A549 treated with AZD9567 at 1 μM for 4 hours (cell line): Measurements from ENCODE around the gene KITLG. TPM values are rescaled to one million over a fixed set of nuclear protein-coding genes. Genes with fewer than 3 reads are reported as not detected.

Experiments used
- total RNA-seq: library from RNA; stranded (reverse); fragments of 200-300 nt; extraction: Qiagen RNA extraction; gene quantifications from 5 replicates; pipeline ENCODE4 v1.2.3, GENCODE V29; 2022; ENCODE audit not compliant: insufficient read depth

Gene KITLG, protein sequence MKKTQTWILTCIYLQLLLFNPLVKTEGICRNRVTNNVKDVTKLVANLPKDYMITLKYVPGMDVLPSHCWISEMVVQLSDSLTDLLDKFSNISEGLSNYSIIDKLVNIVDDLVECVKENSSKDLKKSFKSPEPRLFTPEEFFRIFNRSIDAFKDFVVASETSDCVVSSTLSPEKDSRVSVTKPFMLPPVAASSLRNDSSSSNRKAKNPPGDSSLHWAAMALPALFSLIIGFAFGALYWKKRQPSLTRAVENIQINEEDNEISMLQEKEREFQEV
- total RNA-seq = 14.2 to 23.1 TPM (median 17.4 TPM) in 5 replicates

DNA sequence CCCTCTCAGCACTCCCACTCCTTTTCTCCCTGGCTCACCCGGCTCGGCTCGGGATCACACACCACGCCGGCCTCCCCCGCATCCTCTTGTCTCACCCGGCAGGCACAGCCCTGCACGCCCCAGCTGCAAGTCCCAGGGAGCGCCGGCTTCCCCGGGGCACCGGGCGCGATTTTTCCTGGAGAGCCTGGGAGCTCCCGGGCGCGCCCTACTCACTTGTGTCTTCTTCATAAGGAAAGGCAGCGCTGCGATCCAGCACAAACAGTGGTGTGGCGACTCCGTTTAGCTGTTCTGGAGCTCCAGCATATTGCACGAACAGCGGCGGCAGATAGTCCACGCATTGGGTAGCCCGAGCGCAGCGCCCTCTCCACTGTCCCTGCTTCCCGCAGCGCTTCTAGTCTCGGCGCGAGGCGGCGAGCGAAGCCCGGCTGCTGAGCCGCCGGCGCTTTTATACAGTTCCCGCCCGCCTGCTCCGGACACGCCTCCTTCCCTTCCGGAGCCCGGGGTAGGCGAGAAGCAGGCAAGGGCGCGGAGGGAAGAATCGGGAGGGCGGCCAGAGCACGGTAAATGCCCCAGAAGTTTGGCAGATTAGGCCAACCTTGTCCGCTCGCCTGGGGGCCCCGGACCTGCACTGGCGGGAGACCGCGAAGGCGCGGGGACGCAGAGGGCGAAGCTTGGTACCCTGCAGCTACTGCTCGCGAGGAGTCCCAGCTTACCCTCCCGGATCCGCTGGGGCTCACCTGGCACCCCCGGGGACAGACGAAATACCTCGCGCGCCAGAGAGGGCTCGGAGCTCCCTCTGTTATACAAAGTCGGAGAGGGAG is at the start of gene KITLG:
Gene KITLG, minus strand, starts transcription at position 421 of the 821 bp plus-strand sequence. Its CDS starts 193 bp downstream, at position 228.

